ENCODE results near the gene KDM2A.
A peak's percentile ranks its signal among the peaks of the same experiment; 100 is the strongest.

The KDM2A gene

GRCh38 chr11:67270256-67271204 lies 151.5 kb downstream of the KDM2A start:
- DNase-seq, result peak; percentile 56
- Mint-ChIP-seq H3K4me1 (ENCODE audit: low read depth) (peaks cover 83% of the 10 kb centered on the region), H3K36me3 (ENCODE audit: low read depth) (peaks cover 85% of the 10 kb centered on the region), H3K27me3 (no peaks in the 10 kb centered on the region), H3K4me3 (peak overlapping the region; percentile 95), H3K27ac (peak overlapping the region; percentile 99), H3K9me3 (no peaks in the 10 kb centered on the region)

- no peak for DNase-seq
- peaks cover 84% of the 10 kb centered on the region for H3K4me1 Mint-ChIP-seq (ENCODE audit: low read depth)
- peaks cover 92% of the 10 kb centered on the region for H3K36me3 Mint-ChIP-seq (ENCODE audit: low read depth)
- H3K27me3 Mint-ChIP-seq, result no peaks in the 10 kb centered on the region
- peak overlapping the region; percentile 99 for H3K27ac Mint-ChIP-seq
- H3K9me3 Mint-ChIP-seq, result no peaks in the 10 kb centered on the region
- H3K4me3 Mint-ChIP-seq, result peak overlapping the region; percentile 95
Measured at GRCh38 chr11:67271205-67271540, 152.1 kb downstream of the KDM2A start.

GRCh38 chr11:67271541-67272284 lies 152.7 kb downstream of the KDM2A start:
- peak; percentile 81 for DNase-seq

GRCh38 chr11:67272327-67273259 lies 153.5 kb downstream of the KDM2A start:
- no peaks in the 10 kb centered on the region for H3K9me3 Mint-ChIP-seq
- H3K36me3 Mint-ChIP-seq (ENCODE audit: low read depth), result peaks cover 99% of the 10 kb centered on the region
- H3K4me1 Mint-ChIP-seq (ENCODE audit: low read depth), result peaks cover 98% of the 10 kb centered on the region
- H3K27me3 Mint-ChIP-seq, result no peaks in the 10 kb centered on the region
- peak overlapping the region; percentile 99 for H3K27ac Mint-ChIP-seq
- peak overlapping the region; percentile 95 for H3K4me3 Mint-ChIP-seq
- DNase-seq, result peak; percentile 77

More at GRCh38 chr11:67271541-67272284, 152.7 kb downstream of the KDM2A start:
- Mint-ChIP-seq H3K36me3 (ENCODE audit: low read depth) (peaks cover 97% of the 10 kb centered on the region), H3K27ac (peak overlapping the region; percentile 99), H3K27me3 (no peaks in the 10 kb centered on the region), H3K4me3 (peak overlapping the region; percentile 95), H3K4me1 (ENCODE audit: low read depth) (peaks cover 89% of the 10 kb centered on the region), H3K9me3 (no peaks in the 10 kb centered on the region)

- H3K36me3 Mint-ChIP-seq (ENCODE audit: low read depth), result peaks cover 99% of the 10 kb centered on the region
- H3K27ac Mint-ChIP-seq, result peak overlapping the region; percentile 99
- peak; percentile 55 for DNase-seq
- no peaks in the 10 kb centered on the region for H3K27me3 Mint-ChIP-seq
- H3K9me3 Mint-ChIP-seq, result no peaks in the 10 kb centered on the region
- H3K4me3 Mint-ChIP-seq, result peak overlapping the region; percentile 95
- H3K4me1 Mint-ChIP-seq (ENCODE audit: low read depth), result peaks cover 99% of the 10 kb centered on the region
Measured at GRCh38 chr11:67273260-67273990, 154.4 kb downstream of the KDM2A start.

GRCh38 chr11:67274768-67275605 lies 155.9 kb downstream of the KDM2A start:
- peaks cover 99% of the 10 kb centered on the region for H3K36me3 Mint-ChIP-seq (ENCODE audit: low read depth)

GRCh38 chr11:67275606-67276409 lies 156.7 kb downstream of the KDM2A start:
- Mint-ChIP-seq H3K27ac (peak overlapping the region; percentile 99), H3K4me3 (peak overlapping the region; percentile 81), H3K27me3 (no peaks in the 10 kb centered on the region), H3K9me3 (no peaks in the 10 kb centered on the region), H3K4me1 (ENCODE audit: low read depth) (peaks cover 94% of the 10 kb centered on the region), H3K36me3 (ENCODE audit: low read depth) (peaks cover 99% of the 10 kb centered on the region)
- peak; percentile 64 for DNase-seq

More at GRCh38 chr11:67274768-67275605, 155.9 kb downstream of the KDM2A start:
- peak overlapping the region; percentile 95 for H3K4me3 Mint-ChIP-seq
- peak overlapping the region; percentile 99 for H3K27ac Mint-ChIP-seq
- H3K9me3 Mint-ChIP-seq, result no peaks in the 10 kb centered on the region
- peaks cover 98% of the 10 kb centered on the region for H3K4me1 Mint-ChIP-seq (ENCODE audit: low read depth)
- H3K27me3 Mint-ChIP-seq, result no peaks in the 10 kb centered on the region
- DNase-seq, result peak; percentile 40

GRCh38 chr11:67276781-67277230 lies 157.7 kb downstream of the KDM2A start:
- Mint-ChIP-seq H3K27me3 (no peaks in the 10 kb centered on the region), H3K36me3 (ENCODE audit: low read depth) (peaks cover 99% of the 10 kb centered on the region), H3K4me1 (ENCODE audit: low read depth) (peaks cover 84% of the 10 kb centered on the region), H3K4me3 (peak overlapping the region; percentile 81), H3K27ac (peak overlapping the region; percentile 99), H3K9me3 (no peaks in the 10 kb centered on the region)
- DNase-seq, result peak; percentile 81

GRCh38 chr11:67277231-67277961 lies 158.3 kb downstream of the KDM2A start:
- DNase-seq, result peak; percentile 89
- H3K9me3 Mint-ChIP-seq, result no peaks in the 10 kb centered on the region
- H3K27ac Mint-ChIP-seq, result peak overlapping the region; percentile 99
- H3K36me3 Mint-ChIP-seq (ENCODE audit: low read depth), result peaks cover 98% of the 10 kb centered on the region
- H3K4me3 Mint-ChIP-seq, result peak overlapping the region; percentile 81
- H3K4me1 Mint-ChIP-seq (ENCODE audit: low read depth), result peaks cover 79% of the 10 kb centered on the region
- H3K27me3 Mint-ChIP-seq, result no peaks in the 10 kb centered on the region

- Mint-ChIP-seq H3K9me3 (no peaks in the 10 kb centered on the region), H3K4me3 (peak overlapping the region; percentile 81)
- DNase-seq, result no peak
Measured at GRCh38 chr11:67278135-67278938, 159.3 kb downstream of the KDM2A start.

GRCh38 chr11:67278939-67279588 lies 160.0 kb downstream of the KDM2A start:
- H3K9me3 Mint-ChIP-seq, result no peaks in the 10 kb centered on the region
- H3K4me1 Mint-ChIP-seq (ENCODE audit: low read depth), result peaks cover 69% of the 10 kb centered on the region
- H3K27me3 Mint-ChIP-seq, result no peaks in the 10 kb centered on the region
- no peak for DNase-seq
- H3K27ac Mint-ChIP-seq, result peak overlapping the region; percentile 99
- peak overlapping the region; percentile 12 for H3K4me3 Mint-ChIP-seq
- H3K36me3 Mint-ChIP-seq (ENCODE audit: low read depth), result peaks cover 98% of the 10 kb centered on the region

More at GRCh38 chr11:67278135-67278938, 159.3 kb downstream of the KDM2A start:
- H3K4me1 Mint-ChIP-seq (ENCODE audit: low read depth), result peaks cover 72% of the 10 kb centered on the region
- peak overlapping the region; percentile 99 for H3K27ac Mint-ChIP-seq
- peaks cover 98% of the 10 kb centered on the region for H3K36me3 Mint-ChIP-seq (ENCODE audit: low read depth)
- H3K27me3 Mint-ChIP-seq, result no peaks in the 10 kb centered on the region

Measured in activated T-cell treated with anti-CD3 and anti-CD28 coated beads, Interleukin-2, amount 50 U/mL, for 24 hours (primary cell).